Adrenal gland (tissue), 12 donors: Measurements from ENCODE around the gene ZBTB40. TPM values are rescaled to one million over a fixed set of nuclear protein-coding genes. Genes with fewer than 3 reads are reported as not detected.

Experiments
- DNase-seq, 7 donors: peaks; one replicate each; pipeline ENCODE4 v3.0.0-alpha.2; 2019 to 2020
- H3K27ac ChIP-seq, 5 donors: fragments of 200-600 bp; sonication (generic) in 4 of 5; 1 replicate in 3 of 5; 2 replicates in 2 of 5; pipeline versions ENCODE4 v1.5.1 to v1.8.0; 2016 to 2020; ENCODE audit warnings: mild to moderate bottlenecking in 1 of 5
- H3K27me3 ChIP-seq: fragments of 200-600 bp; 2 replicates; pipeline ENCODE4 v1.8.0; 2021
- H3K36me3 ChIP-seq, 2 donors: fragments of 200-600 bp; replicated peaks in 1 of 2; 1 replicate in 1 of 2; 2 replicates in 1 of 2; pipeline versions ENCODE4 v1.5.1 to v1.8.0; 2018 to 2022
- H3K4me1 ChIP-seq, 2 donors: fragments of 200-600 bp; replicated peaks in 1 of 2; 1 replicate in 1 of 2; 2 replicates in 1 of 2; pipeline versions ENCODE4 v1.5.1 to v1.8.0; 2018 to 2021
- H3K4me3 ChIP-seq, 4 donors: fragments of 200-600 bp; sonication (generic) in 3 of 4; one replicate each; pipeline ENCODE4 v1.5.1; 2016 to 2018
- H3K9me3 ChIP-seq, 3 donors: fragments of 200-600 bp; sonication (generic) in 1 of 3; replicated peaks in 1 of 3; 1 replicate in 2 of 3; 2 replicates in 1 of 3; pipeline versions ENCODE4 v1.5.1 to v1.8.0; 2016 to 2021
- POLR2A ChIP-seq, 2 donors: fragments of 450-650 bp; IDR thresholded peaks; one replicate each; pipeline ENCODE4 v1.6.1; 2017; ENCODE audit warnings: antibody characterized with exemption in 2 of 2, mild to moderate bottlenecking in 2 of 2, moderate library complexity in 1 of 2
- WGBS, 4 donors: extraction: QIAGEN DNeasy Blood & Tissue Kit in 2 of 4; methylation state at CpG; one replicate each; pipeline versions ENCODE4 v1.1.5 to v1.1.7; 2013 to 2017; 5-methylcytosine and 5-hydroxymethylcytosine counted together
- intact Hi-C, 2 donors: fragments of 100-400 bp; cut with DNase I; formaldehyde crosslinking; loops; one replicate each; pipeline versions ENCODE4 v1.14.1 to v1.15.0; 2022 to 2023
- polyA plus RNA-seq, 3 donors: library from polyadenylated mRNA; stranded (reverse); fragments of 200-250 nt in 2 of 3; fragments of 350-450 nt in 1 of 3; fragmentation: Illumina TruSeq in 1 of 3; extraction: RNeasy Lipid Tissue Mini Kit (QIAGEN cat#74804) in 1 of 3; gene quantifications; one replicate each; pipeline ENCODE4 v1.2.3, GENCODE V29; 2013 to 2014
- total RNA-seq, 9 donors: library from RNA; depleted of rRNA in 4 of 9; stranded (reverse); fragments of >200 nt in 4 of 9; fragments of 120-200 nt in 1 of 9; fragmentation: NEBNext Ultra II Directional in 1 of 9; extraction: Animal tissue kit (Norgen Biotek cat#: 25700) in 1 of 9; gene quantifications; one replicate each; pipeline versions ENCODE4 v1.1.0 to v1.2.4, GENCODE V29; 2013 to 2023
- TF ChIP-seq, protein P1 (sequence below), 6 experiments: fragments of 450-650 bp in 4 of 6; fragments of 200-600 bp in 2 of 6; sonication (generic) in 1 of 6; IDR thresholded peaks; 1 replicate in 5 of 6; 2 replicates in 1 of 6; pipeline versions ENCODE4 v1.5.1 to v1.8.0; 2016 to 2021; ENCODE audit warnings: antibody characterized with exemption in 6 of 6, mild to moderate bottlenecking in 2 of 6, moderate library complexity in 1 of 6
- donor health status: healthy with polysubstance abuse.
- donor health status: Bipolar disorder and iron deficiency.
- donor health status: DM: yes; HTN: yes; CAD: no.
- donor health status: DM: no; HTN: no; CAD: no.
- donor health status: DM: no; HTN: no; CAD: no.
- donor health status: DM: yes; HTN: yes; CAD: no.

ZBTB40 gene
- total and polyA plus RNA-seq, 12 donors = 17.1 to 45.7 (median 27.7) TPM

DNA sequence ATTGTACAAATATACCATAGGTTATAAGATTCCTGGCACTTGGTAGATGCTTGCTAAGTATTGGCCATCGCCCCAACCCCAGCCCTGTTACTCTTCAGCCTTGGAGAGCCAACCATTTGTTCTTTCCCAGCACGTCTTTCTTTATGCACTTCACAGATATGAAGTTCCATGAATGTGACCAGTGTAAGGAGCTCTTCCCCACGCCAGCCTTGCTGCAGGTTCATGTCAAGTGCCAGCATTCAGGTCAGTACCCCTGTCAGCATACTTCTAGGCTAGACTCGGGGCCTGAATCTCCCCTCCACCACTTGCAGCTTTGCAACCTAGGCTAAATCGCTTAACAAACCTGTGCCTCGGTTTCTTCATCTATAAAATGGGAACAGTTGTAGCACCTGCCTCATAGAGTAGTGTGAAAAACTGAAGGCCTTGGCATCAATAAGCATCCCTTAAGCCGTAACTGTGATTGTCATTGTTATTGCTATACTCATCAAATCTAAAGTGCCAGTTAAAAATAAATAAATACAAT, 70.6 kb downstream of the ZBTB40 start:
- intact Hi-C loops = loop anchor here in 1 of 2 donors (10.0 kb wide), 1 partner anchor 97 kb away; no protein-coding TSS in a partner anchor
- peaks cover 0 to 95% of the 10 kb centered on the region in 2 donors for H3K36me3 ChIP-seq
- 93 to 97% (median 94%) methylated on average over 7 of the region's 7 CpGs for WGBS, 4 donors
- H3K4me3 ChIP-seq = no peak overlapping the region
- H3K27ac ChIP-seq = no peak overlapping the region
- no peaks in the 10 kb centered on the region for H3K4me1 ChIP-seq
- H3K27me3 ChIP-seq = no peaks in the 10 kb centered on the region
- H3K9me3 ChIP-seq = no peaks in the 10 kb centered on the region
- no peak for TF ChIP-seq POLR2A (IDR thresholded peaks at IDR 0.05)
- TF ChIP-seq, protein P1, sequence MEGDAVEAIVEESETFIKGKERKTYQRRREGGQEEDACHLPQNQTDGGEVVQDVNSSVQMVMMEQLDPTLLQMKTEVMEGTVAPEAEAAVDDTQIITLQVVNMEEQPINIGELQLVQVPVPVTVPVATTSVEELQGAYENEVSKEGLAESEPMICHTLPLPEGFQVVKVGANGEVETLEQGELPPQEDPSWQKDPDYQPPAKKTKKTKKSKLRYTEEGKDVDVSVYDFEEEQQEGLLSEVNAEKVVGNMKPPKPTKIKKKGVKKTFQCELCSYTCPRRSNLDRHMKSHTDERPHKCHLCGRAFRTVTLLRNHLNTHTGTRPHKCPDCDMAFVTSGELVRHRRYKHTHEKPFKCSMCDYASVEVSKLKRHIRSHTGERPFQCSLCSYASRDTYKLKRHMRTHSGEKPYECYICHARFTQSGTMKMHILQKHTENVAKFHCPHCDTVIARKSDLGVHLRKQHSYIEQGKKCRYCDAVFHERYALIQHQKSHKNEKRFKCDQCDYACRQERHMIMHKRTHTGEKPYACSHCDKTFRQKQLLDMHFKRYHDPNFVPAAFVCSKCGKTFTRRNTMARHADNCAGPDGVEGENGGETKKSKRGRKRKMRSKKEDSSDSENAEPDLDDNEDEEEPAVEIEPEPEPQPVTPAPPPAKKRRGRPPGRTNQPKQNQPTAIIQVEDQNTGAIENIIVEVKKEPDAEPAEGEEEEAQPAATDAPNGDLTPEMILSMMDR (IDR thresholded peaks at IDR 0.05) = no peak
- DNase-seq = no peak

DNA sequence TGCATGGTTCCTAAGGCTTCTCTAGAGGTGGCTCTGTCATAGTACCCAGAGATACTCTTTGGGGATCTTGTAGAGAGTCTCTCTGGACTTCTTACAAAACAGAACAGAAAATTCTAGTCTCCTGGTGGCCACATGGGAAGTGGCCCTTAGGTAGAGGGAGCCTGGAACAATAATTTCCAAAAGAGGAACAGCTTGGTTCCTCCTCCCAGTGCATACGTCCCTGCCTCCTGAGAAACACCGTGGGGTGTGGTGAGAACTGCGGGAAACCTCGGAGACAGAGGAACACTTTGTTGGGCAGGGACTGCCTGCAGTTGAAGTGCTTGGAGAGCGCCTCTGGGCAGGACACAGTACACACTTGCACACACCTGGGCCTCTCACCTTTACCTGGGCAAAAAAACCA, 72.8 kb downstream of the ZBTB40 start:
- TF ChIP-seq, protein P1 (IDR thresholded peaks at IDR 0.05) = no peak
- TF ChIP-seq POLR2A (IDR thresholded peaks at IDR 0.05) = no peak

DNA sequence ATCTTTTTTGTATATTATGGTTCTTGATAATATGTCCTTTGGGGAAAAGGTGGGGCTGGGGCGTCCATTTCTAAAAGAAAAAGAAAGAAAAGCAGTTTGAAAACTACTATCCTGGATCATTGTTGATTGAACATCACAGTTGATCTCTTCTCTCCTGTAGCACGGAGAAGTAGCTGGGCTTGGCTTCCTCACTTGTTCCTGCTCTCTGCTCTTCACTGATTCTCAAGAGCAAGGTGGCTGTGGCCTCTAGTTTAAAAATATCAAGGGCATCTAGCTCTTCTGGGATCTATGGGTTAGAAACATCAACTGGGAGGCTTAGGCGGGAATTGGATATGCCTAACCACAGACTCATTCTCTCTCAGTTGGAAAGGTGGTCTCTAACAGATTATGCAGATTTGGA, 73.6 kb downstream of the ZBTB40 start:
- intact Hi-C loops = loop anchor here (5.0 to 10.0 kb wide), 2 partner anchors 100 to 117 kb away; partner anchors contain the start of gene C1QC (in 2 of the 2)
- Histone ChIP-seq H3K9me3 (no peaks in the 10 kb centered on the region), H3K27me3 (no peaks in the 10 kb centered on the region), H3K36me3 (peaks cover 0 to 73% of the 10 kb centered on the region in 2 donors), H3K27ac (no peak overlapping the region), H3K4me1 (peaks cover 0 to 2% of the 10 kb centered on the region in 2 donors), H3K4me3 (no peak overlapping the region)
- TF ChIP-seq, protein P1 (IDR thresholded peaks at IDR 0.05) = no peak
- no peak for TF ChIP-seq POLR2A (IDR thresholded peaks at IDR 0.05)
- 87 to 95% (median 92%) methylated on average over 3 of the region's 3 CpGs for WGBS, 4 donors
- no peak for DNase-seq

More for the DNA sequence above, 72.8 kb downstream of the ZBTB40 start:
- no peak overlapping the region for H3K4me3 ChIP-seq
- no peak overlapping the region for H3K27ac ChIP-seq
- no peak for DNase-seq
- H3K4me1 ChIP-seq = no peaks in the 10 kb centered on the region
- intact Hi-C loops = loop anchor here in 1 of 2 donors (10.0 kb wide), 1 partner anchor 100 kb away; no protein-coding TSS in a partner anchor
- 80 to 100% (median 93%) methylated on average over 5 of the region's 5 CpGs for WGBS, 4 donors
- no peaks in the 10 kb centered on the region for H3K9me3 ChIP-seq
- H3K27me3 ChIP-seq = no peaks in the 10 kb centered on the region
- H3K36me3 ChIP-seq = peaks cover 0 to 80% of the 10 kb centered on the region in 2 donors

DNA sequence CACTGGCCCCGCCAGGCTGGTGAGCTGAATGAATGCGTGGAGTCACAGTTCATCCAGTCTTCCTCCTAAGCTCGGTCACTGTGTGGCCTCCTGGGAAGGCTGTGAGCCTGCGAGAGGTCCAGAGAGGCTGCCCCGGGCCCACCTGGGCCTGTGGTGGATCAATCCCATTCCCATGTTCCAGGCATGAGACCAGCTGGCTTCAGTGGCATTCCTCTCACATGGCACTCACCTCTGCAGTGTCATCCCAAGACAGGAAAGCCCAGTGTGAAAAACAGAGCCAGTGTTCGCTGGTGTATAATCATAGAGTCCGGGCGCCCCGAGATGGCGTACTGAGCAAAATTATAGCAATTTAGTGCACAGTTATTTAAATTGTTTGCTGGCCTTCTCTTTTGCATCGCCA, 74.0 kb downstream of the ZBTB40 start:
- H3K4me3 ChIP-seq = no peak overlapping the region

More for the DNA sequence above, 74.0 kb downstream of the ZBTB40 start:
- H3K4me1 ChIP-seq = peaks cover 0 to 7% of the 10 kb centered on the region in 2 donors
- no peaks in the 10 kb centered on the region for H3K9me3 ChIP-seq
- DNase-seq = no peak
- WGBS, 4 donors = 89 to 97% (median 94%) methylated on average over 9 to 11 of the region's 11 CpGs
- TF ChIP-seq POLR2A (IDR thresholded peaks at IDR 0.05) = no peak
- H3K36me3 ChIP-seq = peaks cover 0 to 68% of the 10 kb centered on the region in 2 donors
- H3K27ac ChIP-seq = no peak overlapping the region
- no peaks in the 10 kb centered on the region for H3K27me3 ChIP-seq
- intact Hi-C loops = loop anchor here (5.0 to 10.0 kb wide), 2 partner anchors 101 to 117 kb away; partner anchors contain the start of gene C1QC (in 2 of the 2)
